Aorta (tissue), 5 donors: ENCODE results near the gene PKP3. TPM values are rescaled to one million over a fixed set of nuclear protein-coding genes. Genes with fewer than 3 reads are reported as not detected.

Source experiments
- ATAC-seq: fragments of 200-7000 bp; cut with Tn5 transposase; one replicate; pipeline ENCODE4 v1.9.1; 2022; ENCODE audit warnings: moderate library complexity; ENCODE audit not compliant: low FRiP score
- DNase-seq, 2 donors: peaks; one replicate each; pipeline ENCODE4 v3.0.0-alpha.2; 2020
- H3K27ac ChIP-seq, 2 donors: one replicate each; pipeline ENCODE4 v1.5.1; 2013; ENCODE audit warnings: low read length in 2 of 2, mild to moderate bottlenecking in 2 of 2, moderate library complexity in 2 of 2, control low read depth in 1 of 2, inconsistent platforms in 1 of 2, low read depth in 1 of 2
- H3K27me3 ChIP-seq, 2 donors: one replicate each; pipeline ENCODE4 v1.6.1; 2013; ENCODE audit warnings: control low read depth in 1 of 2, low read length in 1 of 2, mild to moderate bottlenecking in 1 of 2, moderate library complexity in 1 of 2; ENCODE audit not compliant: insufficient read depth in 2 of 2, control insufficient read depth in 1 of 2
- H3K36me3 ChIP-seq, 2 donors: one replicate each; pipeline ENCODE4 v1.6.1; 2013; ENCODE audit warnings: control low read depth in 1 of 2, low read length in 1 of 2, mild to moderate bottlenecking in 1 of 2; ENCODE audit not compliant: insufficient read depth in 2 of 2, control insufficient read depth in 1 of 2
- H3K4me1 ChIP-seq, 2 donors: one replicate each; pipeline ENCODE4 v1.6.1; 2013; ENCODE audit warnings: low read length in 2 of 2, control low read depth in 1 of 2, mild to moderate bottlenecking in 1 of 2, moderate library complexity in 1 of 2; ENCODE audit not compliant: insufficient read depth in 2 of 2, control insufficient read depth in 1 of 2
- H3K4me3 ChIP-seq, 2 donors: one replicate each; pipeline ENCODE4 v1.5.1; 2013; ENCODE audit warnings: low read length in 2 of 2, control low read depth in 1 of 2, mild to moderate bottlenecking in 1 of 2
- H3K9me3 ChIP-seq: one replicate; pipeline ENCODE4 v1.6.1; 2013; ENCODE audit warnings: mild to moderate bottlenecking, low read length; ENCODE audit not compliant: control insufficient read depth
- WGBS, 2 donors: extraction: QIAGEN DNeasy Blood & Tissue Kit; methylation state at CpG; one replicate each; pipeline ENCODE4 v1.1.7; 2013; 5-methylcytosine and 5-hydroxymethylcytosine counted together
- intact Hi-C, 2 donors: fragments of 100-400 bp; cut with DNase I; formaldehyde crosslinking; loops; one replicate each; pipeline versions ENCODE4 v1.14.2 to v1.15.0; 2022
- polyA plus RNA-seq, 2 donors: library from polyadenylated mRNA; stranded (reverse); fragments of 200-250 nt; gene quantifications; one replicate each; pipeline ENCODE4 v1.2.3, GENCODE V29; 2013
- total RNA-seq, 2 donors: library from RNA; stranded (reverse); fragmentation: NEBNext Ultra II Directional; extraction: Animal tissue kit (Norgen Biotek cat#: 25700); gene quantifications; one replicate each; pipeline ENCODE4 v1.2.1, GENCODE V29; 2021
- donor health status: healthy with polysubstance abuse.
- donor health status: Bipolar disorder and iron deficiency.
- donor health status: DM: no; HTN: no; CAD: no.
- donor health status: DM: no; HTN: no; CAD: no.
- donor health status: DM: yes; HTN: yes; CAD: no.

Gene PKP3
- total and polyA plus RNA-seq, 4 donors: 0.05 to 10.9 (median 0.42) TPM; not detected in 1

DNA sequence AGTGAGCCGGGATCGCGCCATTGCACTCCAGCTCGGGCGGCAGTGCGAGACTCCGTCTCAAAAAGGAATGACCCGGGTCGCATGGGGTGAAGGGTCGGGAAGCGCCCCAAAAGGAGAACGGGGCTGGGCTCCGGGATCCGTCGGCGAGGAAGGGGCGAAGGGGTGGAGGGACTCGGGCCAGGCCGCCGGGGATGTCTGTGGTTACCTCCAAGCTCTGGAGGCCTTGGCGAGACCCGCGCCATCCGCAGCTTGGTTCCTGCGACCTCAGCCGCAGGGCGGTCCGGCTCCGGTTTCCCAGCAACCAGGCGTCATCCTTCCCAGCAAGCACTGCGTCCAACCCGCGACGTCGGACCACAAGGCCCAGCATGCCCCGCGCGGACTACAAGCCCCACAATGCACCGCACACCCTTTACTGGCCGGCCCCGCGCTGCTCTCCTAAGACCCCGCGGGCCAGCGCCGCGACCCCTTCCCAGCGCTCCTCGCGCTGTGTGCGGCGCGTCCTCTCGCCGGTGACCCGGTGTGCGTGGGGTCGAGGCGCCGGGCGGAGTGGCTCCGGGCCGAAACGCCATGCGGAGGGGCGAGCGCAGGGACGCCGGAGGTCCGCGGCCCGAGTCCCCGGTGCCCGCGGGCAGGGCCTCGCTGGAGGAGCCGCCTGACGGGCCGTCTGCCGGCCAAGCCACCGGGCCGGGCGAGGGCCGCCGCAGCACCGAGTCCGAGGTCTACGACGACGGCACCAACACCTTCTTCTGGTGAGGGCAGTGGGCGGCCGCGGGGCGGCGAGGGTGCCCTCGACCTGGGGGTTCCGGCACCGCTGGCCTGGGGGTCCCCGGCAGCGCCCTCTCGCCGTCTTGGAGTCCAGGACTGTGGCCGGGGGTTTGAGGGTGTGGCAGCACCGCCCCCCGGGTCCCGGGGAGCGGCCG, 56.1 kb downstream of the PKP3 start, which contains the start of gene PTDSS2:
PTDSS2 (plus strand) TSS at position 391 of the 920 bp plus-strand sequence; CDS start at position 568, 177 bp downstream.
- Histone ChIP-seq H3K9me3 (no peaks in the 10 kb centered on the region), H3K27ac (peak within 1 kb of the TSS in 1 of 2 donors; percentile 62), H3K4me1 (no peaks in the 10 kb centered on the region), H3K4me3 (peak within 1 kb of the TSS; percentile 67 to 90), H3K27me3 (no peaks in the 10 kb centered on the region), H3K36me3 (no peaks in the 10 kb centered on the region)
- DNase-seq (peak; percentile 98 to 99), ATAC-seq (peak; percentile 94)
- 0% methylated on average over 93 to 108 of the region's 108 CpGs for WGBS, 2 donors
- intact Hi-C loops: loop anchor here (5.0 to 10.0 kb wide), 2 partner anchors 55 to 243 kb away; partner anchors contain the start of genes BET1L (in 1 of the 2), RIC8A (in 1 of the 2) and RNH1 (in 1 of the 2)

DNA sequence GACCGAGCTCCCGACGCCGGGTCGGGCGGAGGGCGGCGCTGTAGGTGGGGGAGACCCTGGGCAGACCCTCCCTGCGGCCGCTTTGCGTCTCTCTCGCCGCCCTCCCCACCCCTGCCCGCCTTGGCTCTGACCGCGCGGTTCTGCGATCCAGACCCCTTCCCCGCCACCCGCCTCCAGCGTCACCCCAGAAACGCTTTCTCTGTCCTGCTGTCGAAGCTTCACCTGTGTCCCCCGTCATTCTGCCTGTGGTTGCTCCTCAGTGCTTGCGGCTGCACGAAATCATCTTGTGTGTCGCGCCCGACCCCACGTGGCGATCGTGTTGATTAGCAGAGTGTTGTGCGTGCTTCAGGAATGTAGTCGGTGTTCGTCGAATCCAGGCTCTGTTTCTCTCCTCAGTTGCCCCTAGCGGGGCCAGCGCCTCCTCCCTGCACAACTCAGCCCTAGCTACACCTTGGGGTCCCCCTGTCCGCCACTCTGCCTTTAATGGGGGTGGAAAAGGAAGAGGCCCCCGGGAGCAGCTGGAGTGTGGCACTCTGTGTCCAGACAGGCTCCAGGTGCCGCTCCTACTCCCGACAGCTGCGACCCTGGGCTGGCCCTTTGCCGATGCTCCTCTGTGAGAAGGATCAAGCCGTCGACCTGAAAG, 56.9 kb downstream of the PKP3 start:
- Histone ChIP-seq H3K4me1 (no peaks in the 10 kb centered on the region), H3K36me3 (no peaks in the 10 kb centered on the region), H3K27me3 (no peaks in the 10 kb centered on the region), H3K4me3 (peak overlapping the region; percentile 67 to 90), H3K27ac (no peak overlapping the region), H3K9me3 (no peaks in the 10 kb centered on the region)
- WGBS, 2 donors: 2 to 3% methylated on average over 32 to 46 of the region's 46 CpGs
- intact Hi-C loops: loop anchor here in 1 of 2 donors (10.0 kb wide), 1 partner anchor 54 kb away; the partner anchor contains the start of gene RNH1
- ATAC-seq (no peak), DNase-seq (peak; percentile 76 to 85)

DNA sequence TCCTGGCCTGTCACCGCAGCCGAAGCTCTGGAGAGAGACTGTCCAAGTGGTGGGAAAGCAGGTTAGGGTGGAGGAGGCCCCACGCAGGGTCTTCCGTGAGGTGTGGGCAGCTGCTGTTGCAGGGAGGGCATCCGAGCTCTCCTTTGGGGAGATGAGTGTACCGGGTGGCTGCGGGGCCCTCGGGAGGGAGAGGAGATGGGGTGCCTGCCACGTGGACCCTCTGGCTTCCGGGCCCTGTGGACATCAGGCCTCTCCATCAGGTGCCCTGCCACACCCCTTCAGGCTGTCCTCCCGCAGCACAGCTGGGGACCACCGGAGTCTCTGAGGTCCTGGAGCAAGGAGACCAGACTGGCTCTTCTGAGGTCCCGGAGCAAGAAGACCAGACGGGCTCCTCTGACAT, 57.7 kb downstream of the PKP3 start:
- ATAC-seq (no peak), DNase-seq (no peak)
- Histone ChIP-seq H3K27ac (no peak overlapping the region), H3K4me1 (no peaks in the 10 kb centered on the region), H3K4me3 (no peak overlapping the region), H3K9me3 (no peaks in the 10 kb centered on the region), H3K27me3 (no peaks in the 10 kb centered on the region), H3K36me3 (no peaks in the 10 kb centered on the region)
- 79 to 86% methylated on average over 12 to 14 of the region's 14 CpGs for WGBS, 2 donors
- intact Hi-C loops: loop anchor here in 1 of 2 donors (10.0 kb wide), 1 partner anchor 53 kb away; the partner anchor contains the start of gene RNH1

DNA sequence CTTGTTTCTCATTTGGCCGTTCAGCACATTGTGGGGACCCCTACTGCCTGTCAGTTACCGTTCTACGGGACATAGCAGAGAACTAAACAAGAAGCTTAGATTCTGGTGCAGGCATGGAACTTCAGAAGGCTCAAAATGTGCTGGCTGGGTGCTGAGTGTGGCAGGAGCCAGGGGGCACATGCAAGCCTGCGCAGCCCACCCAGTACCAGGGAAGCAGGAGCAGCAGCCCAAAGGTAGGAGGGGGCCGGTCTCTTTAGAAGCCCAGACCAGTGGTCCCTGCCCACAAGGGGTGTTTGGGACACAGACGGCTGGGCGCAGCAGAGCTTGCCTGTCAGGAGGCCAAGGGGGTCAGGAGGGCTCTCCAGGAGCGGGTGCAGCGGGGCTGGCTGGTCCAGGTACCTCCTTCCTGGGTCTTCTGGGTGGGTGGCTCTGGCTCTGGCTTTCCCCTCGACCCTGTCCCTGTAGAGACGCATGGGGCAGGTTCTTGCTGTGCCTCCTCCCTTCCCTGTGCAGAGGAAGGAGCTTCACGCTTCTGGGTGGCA, 58.3 kb downstream of the PKP3 start:
- DNase-seq (no peak), ATAC-seq (no peak)
- 86 to 91% methylated on average over 11 to 12 of the region's 12 CpGs for WGBS, 2 donors
- Histone ChIP-seq H3K4me1 (no peaks in the 10 kb centered on the region), H3K27me3 (no peaks in the 10 kb centered on the region), H3K9me3 (no peaks in the 10 kb centered on the region), H3K36me3 (no peaks in the 10 kb centered on the region), H3K4me3 (no peak overlapping the region), H3K27ac (no peak overlapping the region)
- intact Hi-C loops: loop anchor here in 1 of 2 donors (10.0 kb wide), 1 partner anchor 53 kb away; the partner anchor contains the start of gene RNH1

DNA sequence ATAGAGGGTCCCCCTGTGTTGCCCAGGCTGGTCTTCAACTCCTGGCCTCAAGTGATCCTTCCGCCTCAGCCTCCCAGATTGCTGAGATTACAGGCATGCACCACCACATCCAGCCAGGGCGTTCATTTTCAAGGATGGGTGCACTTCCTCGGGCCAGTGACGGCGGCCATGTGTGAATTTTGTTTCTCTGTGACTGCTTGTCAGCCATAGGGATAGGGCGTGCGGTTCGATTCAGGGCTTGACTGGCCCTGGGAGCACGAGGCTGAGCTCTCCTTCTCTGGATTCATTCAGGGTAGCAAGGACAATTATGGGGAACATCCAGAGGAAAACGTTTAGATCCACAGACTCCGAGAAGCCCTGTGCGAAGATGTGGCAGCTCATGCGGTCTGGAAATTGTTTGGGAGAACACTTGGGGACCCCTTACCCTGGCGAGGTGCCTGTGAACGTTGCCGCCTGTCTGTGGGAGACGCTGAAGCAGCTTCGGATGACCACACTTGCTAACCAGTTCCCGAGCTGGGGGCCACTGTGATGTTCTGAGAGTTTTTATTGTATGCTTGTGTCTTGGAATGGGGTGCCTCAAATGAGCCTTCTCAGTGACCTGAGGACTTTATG, 59.0 kb downstream of the PKP3 start:
- H3K36me3 ChIP-seq: no peaks in the 10 kb centered on the region
- WGBS, 2 donors: 87 to 88% methylated on average over 19 of the region's 19 CpGs
- no peak overlapping the region for H3K4me3 ChIP-seq
- H3K27me3 ChIP-seq: no peaks in the 10 kb centered on the region
- ATAC-seq (no peak), DNase-seq (no peak)
- no peak overlapping the region for H3K27ac ChIP-seq
- no peaks in the 10 kb centered on the region for H3K9me3 ChIP-seq
- no peaks in the 10 kb centered on the region for H3K4me1 ChIP-seq
- intact Hi-C loops: loop anchor here in 1 of 2 donors (10.0 kb wide), 1 partner anchor 52 kb away; the partner anchor contains the start of gene RNH1

DNA sequence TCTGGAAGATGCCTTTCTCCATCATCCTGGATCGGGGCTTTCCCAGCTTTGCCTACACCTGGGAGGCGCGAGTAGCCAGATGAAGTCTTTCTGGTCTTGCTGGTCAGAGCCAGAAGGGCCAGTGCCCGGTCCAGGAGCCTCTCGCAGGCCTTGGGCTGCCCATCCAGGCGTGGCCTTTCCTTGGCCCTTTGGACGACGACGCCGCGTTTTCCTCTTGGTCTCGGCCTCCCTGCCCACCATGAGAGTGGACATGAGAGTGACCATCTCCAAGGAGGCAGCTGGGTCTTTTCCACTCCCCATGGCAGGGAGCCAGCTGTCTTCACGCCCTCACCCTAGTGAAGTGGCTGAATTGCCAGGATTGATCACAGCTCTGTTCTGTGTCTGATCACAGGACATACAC, 59.6 kb downstream of the PKP3 start:
- intact Hi-C loops: loop anchor here in 1 of 2 donors (10.0 kb wide), 1 partner anchor 51 kb away; the partner anchor contains the start of gene RNH1
- no peak for DNase-seq
- Histone ChIP-seq H3K9me3 (no peaks in the 10 kb centered on the region), H3K4me3 (no peak overlapping the region), H3K27me3 (no peaks in the 10 kb centered on the region), H3K27ac (no peak overlapping the region), H3K36me3 (no peaks in the 10 kb centered on the region), H3K4me1 (no peaks in the 10 kb centered on the region)
- WGBS, 2 donors: 91 to 94% methylated on average over 13 of the region's 13 CpGs
- ATAC-seq: no peak

DNA sequence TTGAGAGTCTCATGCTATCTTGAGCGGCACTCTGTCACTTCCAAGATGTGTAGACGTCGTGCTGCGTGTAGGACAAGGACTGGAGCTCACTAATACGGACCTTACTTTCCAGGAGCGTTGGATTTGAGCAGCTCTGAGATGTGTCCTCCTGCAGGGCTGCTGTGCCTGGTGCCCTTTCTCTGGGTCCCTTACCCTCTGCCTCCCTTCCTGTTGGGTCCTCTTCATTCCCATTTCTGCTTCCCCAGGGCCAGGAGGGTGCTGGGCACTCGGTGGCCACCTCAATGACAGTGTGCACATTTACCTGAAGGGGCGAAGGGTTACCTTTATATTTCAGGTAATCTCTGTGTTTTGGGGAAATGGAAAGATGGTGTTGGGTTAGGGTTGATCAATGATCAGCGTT, 60.0 kb downstream of the PKP3 start:
- Histone ChIP-seq H3K9me3 (no peaks in the 10 kb centered on the region), H3K36me3 (no peaks in the 10 kb centered on the region), H3K27ac (no peak overlapping the region), H3K4me3 (no peak overlapping the region), H3K27me3 (no peaks in the 10 kb centered on the region), H3K4me1 (no peaks in the 10 kb centered on the region)
- ATAC-seq: no peak
- no peak for DNase-seq
- 89 to 96% methylated on average over 9 of the region's 9 CpGs for WGBS, 2 donors
- intact Hi-C loops: loop anchor here in 1 of 2 donors (10.0 kb wide), 1 partner anchor 51 kb away; the partner anchor contains the start of gene RNH1
